ENCODE measurements around the gene ADGRL1.

DNA sequence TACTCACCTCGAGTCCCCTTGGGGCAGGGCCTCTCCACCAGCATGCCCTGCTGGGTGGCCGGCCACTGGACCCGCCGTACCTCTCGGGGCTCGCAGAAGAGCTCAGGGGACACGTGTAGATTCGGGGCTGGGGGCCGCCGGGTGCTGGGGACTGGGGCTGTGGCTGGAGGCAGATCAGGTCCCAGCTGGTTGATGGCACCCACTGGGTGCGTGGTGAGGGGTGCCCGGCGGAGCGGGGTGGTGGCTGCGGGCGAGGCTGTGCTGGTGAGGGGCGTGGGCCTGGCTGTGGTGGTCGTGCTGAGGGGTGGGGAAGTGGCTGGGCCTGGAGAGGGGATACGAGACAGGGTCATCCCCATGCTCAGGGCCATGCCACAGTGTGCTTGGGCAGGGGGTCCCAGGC, 44.7 kb downstream of the ADGRL1 start:
- TF ChIP-seq, protein P1, sequence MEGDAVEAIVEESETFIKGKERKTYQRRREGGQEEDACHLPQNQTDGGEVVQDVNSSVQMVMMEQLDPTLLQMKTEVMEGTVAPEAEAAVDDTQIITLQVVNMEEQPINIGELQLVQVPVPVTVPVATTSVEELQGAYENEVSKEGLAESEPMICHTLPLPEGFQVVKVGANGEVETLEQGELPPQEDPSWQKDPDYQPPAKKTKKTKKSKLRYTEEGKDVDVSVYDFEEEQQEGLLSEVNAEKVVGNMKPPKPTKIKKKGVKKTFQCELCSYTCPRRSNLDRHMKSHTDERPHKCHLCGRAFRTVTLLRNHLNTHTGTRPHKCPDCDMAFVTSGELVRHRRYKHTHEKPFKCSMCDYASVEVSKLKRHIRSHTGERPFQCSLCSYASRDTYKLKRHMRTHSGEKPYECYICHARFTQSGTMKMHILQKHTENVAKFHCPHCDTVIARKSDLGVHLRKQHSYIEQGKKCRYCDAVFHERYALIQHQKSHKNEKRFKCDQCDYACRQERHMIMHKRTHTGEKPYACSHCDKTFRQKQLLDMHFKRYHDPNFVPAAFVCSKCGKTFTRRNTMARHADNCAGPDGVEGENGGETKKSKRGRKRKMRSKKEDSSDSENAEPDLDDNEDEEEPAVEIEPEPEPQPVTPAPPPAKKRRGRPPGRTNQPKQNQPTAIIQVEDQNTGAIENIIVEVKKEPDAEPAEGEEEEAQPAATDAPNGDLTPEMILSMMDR (conservative IDR thresholded peaks at IDR 0.05): no peak
- TF ChIP-seq ZFX (IDR thresholded peaks at IDR 0.05): no peak
